ENCODE measurements around the gene BICDL2. TPM values are rescaled to one million over a fixed set of nuclear protein-coding genes. Genes with fewer than 3 reads are reported as not detected.

The BICDL2 gene
- total and polyA plus RNA-seq, 9 of the 15 experiments (the other 6 are each of a cell fraction or from before 2014, with no cell fraction given): 0.09 to 0.28 (median 0.09) TPM; not detected in 6

GRCh38 chr16:3015865-3016521 lies 20.8 kb downstream of the BICDL2 start (continued):
- TF ChIP-seq MEF2D (tag; conservative IDR thresholded peaks at IDR 0.05; ENCODE audit: low read depth) (no peak), ZNF3 (CRISPR knock-in tag; IDR thresholded peaks at IDR 0.05) (no peak), SMARCC2 (IDR thresholded peaks at IDR 0.05; ENCODE audit: low read depth) (no peak), ARID3A (IDR thresholded peaks at IDR 0.05; ENCODE audit: borderline replicate concordance, low read depth, low read length) (0 out of 2 replicates have a peak, but pooled peaks have one; percentile 35), ZNF311 (CRISPR knock-in tag; IDR thresholded peaks at IDR 0.05) (no peak), SIN3B (IDR thresholded peaks at IDR 0.05; ENCODE audit: low read depth) (no peak), E2F8 (IDR thresholded peaks at IDR 0.05; ENCODE audit: low read depth, partially characterized antibody) (no peak), TAF7 (tag; IDR thresholded peaks at IDR 0.05) (no peak), ZNF57 (CRISPR knock-in tag; IDR thresholded peaks at IDR 0.05) (no peak), ATF1 (CRISPR knock-in tag; IDR thresholded peaks at IDR 0.05) (no peak), ATF1 (tag; IDR thresholded peaks at IDR 0.05) (0 out of 2 replicates have a peak, but pooled peaks have one; percentile 10), XRCC4 (IDR thresholded peaks at IDR 0.05; ENCODE audit: extremely low read depth, insufficient read depth, insufficient read length) (no peak), TCFL5 (CRISPR knock-in tag; conservative IDR thresholded peaks at IDR 0.05) (no peak), STAT5A (IDR thresholded peaks at IDR 0.05; ENCODE audit: borderline replicate concordance, low read length) (no peak), NCOA1 (IDR thresholded peaks at IDR 0.05; ENCODE audit: low read depth) (no peak), NR2F6 (CRISPR knock-in tag; IDR thresholded peaks at IDR 0.05) (no peak), RHOXF2B (CRISPR knock-in tag; conservative IDR thresholded peaks at IDR 0.05) (no peak), HMG20A (CRISPR knock-in tag; conservative IDR thresholded peaks at IDR 0.05) (no peak), ZKSCAN8 (CRISPR knock-in tag; IDR thresholded peaks at IDR 0.05) (no peak), SMARCA5 (IDR thresholded peaks at IDR 0.05) (no peak), PKNOX1 (IDR thresholded peaks at IDR 0.05) (peak; percentile 75), TCF3 (CRISPR knock-in tag; IDR thresholded peaks at IDR 0.05) (peak; percentile 71), E2F6 (IDR thresholded peaks at IDR 0.05; ENCODE audit: borderline replicate concordance in 1 of 2, extremely low read depth in 1 of 2, insufficient read depth in 1 of 2, insufficient read length in 1 of 2, low read depth in 1 of 2, low read length in 1 of 2, poor library complexity in 1 of 2, severe bottlenecking in 1 of 2) (peak in 1 of 2 experiments; percentile 68)

Data from K562 (cell line).